A673 (cell line): ENCODE measurements around the gene SPG11.

Experiments used
- EZH2 ChIP-seq: fragments of 200-600 bp; sonication (generic); IDR thresholded peaks from 2 replicates; pipeline ENCODE4 v1.6.1; 2017; ENCODE audit warnings: borderline replicate concordance, low read depth, mild to moderate bottlenecking, mixed read lengths, antibody characterized with exemption, low read length; ENCODE audit not compliant: poor library complexity, severe bottlenecking
- TF ChIP-seq, protein P1 (sequence below): fragments of 300-800, 200-600 bp; sonication (generic); conservative IDR thresholded peaks from 2 replicates; pipeline ENCODE4 v1.5.1; 2017; ENCODE audit warnings: low read depth, mild to moderate bottlenecking, antibody characterized with exemption, low read length, moderate library complexity, mixed read lengths

DNA sequence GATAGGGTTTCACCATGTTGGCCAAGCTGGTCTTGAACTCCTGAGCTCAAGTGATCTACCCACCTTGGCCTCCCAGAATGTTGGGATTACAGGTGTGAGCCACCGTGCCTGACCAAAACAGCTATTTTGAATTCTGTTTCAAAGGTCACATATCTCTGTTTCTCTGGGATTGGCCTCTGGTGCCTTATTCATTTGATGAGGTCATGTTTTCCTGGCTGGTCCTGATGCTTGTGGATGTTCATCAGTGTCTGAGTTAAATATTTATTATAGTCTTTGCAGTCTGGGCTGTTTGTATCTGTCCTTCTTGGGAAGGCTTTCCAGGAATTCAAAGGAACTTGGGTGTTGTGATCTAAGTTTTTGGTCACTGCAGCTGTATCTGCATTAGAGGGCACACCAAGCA lies 42.5 kb upstream of the SPG11 start:
- TF ChIP-seq, protein P1, sequence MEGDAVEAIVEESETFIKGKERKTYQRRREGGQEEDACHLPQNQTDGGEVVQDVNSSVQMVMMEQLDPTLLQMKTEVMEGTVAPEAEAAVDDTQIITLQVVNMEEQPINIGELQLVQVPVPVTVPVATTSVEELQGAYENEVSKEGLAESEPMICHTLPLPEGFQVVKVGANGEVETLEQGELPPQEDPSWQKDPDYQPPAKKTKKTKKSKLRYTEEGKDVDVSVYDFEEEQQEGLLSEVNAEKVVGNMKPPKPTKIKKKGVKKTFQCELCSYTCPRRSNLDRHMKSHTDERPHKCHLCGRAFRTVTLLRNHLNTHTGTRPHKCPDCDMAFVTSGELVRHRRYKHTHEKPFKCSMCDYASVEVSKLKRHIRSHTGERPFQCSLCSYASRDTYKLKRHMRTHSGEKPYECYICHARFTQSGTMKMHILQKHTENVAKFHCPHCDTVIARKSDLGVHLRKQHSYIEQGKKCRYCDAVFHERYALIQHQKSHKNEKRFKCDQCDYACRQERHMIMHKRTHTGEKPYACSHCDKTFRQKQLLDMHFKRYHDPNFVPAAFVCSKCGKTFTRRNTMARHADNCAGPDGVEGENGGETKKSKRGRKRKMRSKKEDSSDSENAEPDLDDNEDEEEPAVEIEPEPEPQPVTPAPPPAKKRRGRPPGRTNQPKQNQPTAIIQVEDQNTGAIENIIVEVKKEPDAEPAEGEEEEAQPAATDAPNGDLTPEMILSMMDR: no peak
- TF ChIP-seq EZH2: no peak
